IMR-90 (cell line): ENCODE measurements around the gene C1QTNF3.

Experiments used
- BHLHE40 ChIP-seq: fragments of 150-350 bp; IDR thresholded peaks from 2 replicates; pipeline ENCODE4 v1.6.1; 2016; ENCODE audit warnings: mild to moderate bottlenecking, low read depth, low read length
- MXI1 ChIP-seq: IDR thresholded peaks from 2 replicates; pipeline ENCODE4 v1.6.1; 2012; ENCODE audit warnings: low read depth, mild to moderate bottlenecking, low read length, moderate library complexity, borderline replicate concordance
- POLR2A ChIP-seq: IDR thresholded peaks from 2 replicates; pipeline ENCODE4 v1.6.1; 2012; ENCODE audit warnings: mild to moderate bottlenecking, low read depth, low read length
- RCOR1 ChIP-seq: IDR thresholded peaks from 2 replicates; pipeline ENCODE4 v1.6.1; 2012; ENCODE audit warnings: mild to moderate bottlenecking, low read length, improper control_type of control experiment; ENCODE audit not compliant: insufficient replicate concordance
- TF ChIP-seq, protein P1 (sequence below): conservative IDR thresholded peaks from 2 replicates; pipeline ENCODE4 v1.5.1; 2012; ENCODE audit warnings: mild to moderate bottlenecking, low read depth, low read length, improper control_type of control experiment
- TF ChIP-seq, protein P2 (sequence below): fragments of 150-350 bp; IDR thresholded peaks from 2 replicates; pipeline ENCODE4 v1.6.1; 2017; ENCODE audit warnings: mild to moderate bottlenecking, antibody characterized with exemption, low read length, low read depth

- TF ChIP-seq, protein P1, sequence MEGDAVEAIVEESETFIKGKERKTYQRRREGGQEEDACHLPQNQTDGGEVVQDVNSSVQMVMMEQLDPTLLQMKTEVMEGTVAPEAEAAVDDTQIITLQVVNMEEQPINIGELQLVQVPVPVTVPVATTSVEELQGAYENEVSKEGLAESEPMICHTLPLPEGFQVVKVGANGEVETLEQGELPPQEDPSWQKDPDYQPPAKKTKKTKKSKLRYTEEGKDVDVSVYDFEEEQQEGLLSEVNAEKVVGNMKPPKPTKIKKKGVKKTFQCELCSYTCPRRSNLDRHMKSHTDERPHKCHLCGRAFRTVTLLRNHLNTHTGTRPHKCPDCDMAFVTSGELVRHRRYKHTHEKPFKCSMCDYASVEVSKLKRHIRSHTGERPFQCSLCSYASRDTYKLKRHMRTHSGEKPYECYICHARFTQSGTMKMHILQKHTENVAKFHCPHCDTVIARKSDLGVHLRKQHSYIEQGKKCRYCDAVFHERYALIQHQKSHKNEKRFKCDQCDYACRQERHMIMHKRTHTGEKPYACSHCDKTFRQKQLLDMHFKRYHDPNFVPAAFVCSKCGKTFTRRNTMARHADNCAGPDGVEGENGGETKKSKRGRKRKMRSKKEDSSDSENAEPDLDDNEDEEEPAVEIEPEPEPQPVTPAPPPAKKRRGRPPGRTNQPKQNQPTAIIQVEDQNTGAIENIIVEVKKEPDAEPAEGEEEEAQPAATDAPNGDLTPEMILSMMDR, result no peak
- TF ChIP-seq BHLHE40 (no peak), POLR2A (no peak), MXI1 (no peak), RCOR1 (no peak)
- TF ChIP-seq, protein P2, sequence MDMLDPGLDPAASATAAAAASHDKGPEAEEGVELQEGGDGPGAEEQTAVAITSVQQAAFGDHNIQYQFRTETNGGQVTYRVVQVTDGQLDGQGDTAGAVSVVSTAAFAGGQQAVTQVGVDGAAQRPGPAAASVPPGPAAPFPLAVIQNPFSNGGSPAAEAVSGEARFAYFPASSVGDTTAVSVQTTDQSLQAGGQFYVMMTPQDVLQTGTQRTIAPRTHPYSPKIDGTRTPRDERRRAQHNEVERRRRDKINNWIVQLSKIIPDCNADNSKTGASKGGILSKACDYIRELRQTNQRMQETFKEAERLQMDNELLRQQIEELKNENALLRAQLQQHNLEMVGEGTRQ, result no peak
Observed at GRCh38 chr5:34020726-34021125, 22.3 kb downstream of the C1QTNF3 start.
